Breast epithelium (tissue), 4 donors: ENCODE measurements around the gene ZNF341. TPM values are rescaled to one million over a fixed set of nuclear protein-coding genes. Genes with fewer than 3 reads are reported as not detected.

Experiments used
- DNase-seq, 2 donors: peaks; one replicate each; pipeline ENCODE4 v3.0.0-alpha.2; 2019; ENCODE audit warnings: low spot score in 2 of 2
- H3K27ac ChIP-seq, 2 donors: fragments of 200-600 bp; sonication (generic) in 1 of 2; one replicate each; pipeline ENCODE4 v1.5.1; 2016 to 2019; ENCODE audit warnings: mild to moderate bottlenecking in 1 of 2
- H3K27me3 ChIP-seq, 2 donors: fragments of 200-600 bp; sonication (generic) in 1 of 2; one replicate each; pipeline versions ENCODE4 v1.5.1 to v1.6.0; 2017 to 2019; ENCODE audit warnings: control low read depth in 1 of 2, mild to moderate bottlenecking in 1 of 2
- H3K36me3 ChIP-seq: fragments of 200-600 bp; one replicate; pipeline ENCODE4 v1.5.1; 2019
- H3K4me1 ChIP-seq, 2 donors: fragments of 200-600 bp; sonication (generic); one replicate each; pipeline ENCODE4 v1.5.1; 2016 to 2019; ENCODE audit warnings: control low read depth in 1 of 2
- H3K4me3 ChIP-seq, 3 donors: fragments of 200-600 bp; sonication (generic); 1 replicate in 2 of 3; 2 replicates in 1 of 3; pipeline ENCODE4 v1.5.1; 2016 to 2019; ENCODE audit warnings: mild to moderate bottlenecking in 3 of 3, moderate library complexity in 2 of 3
- H3K9me3 ChIP-seq, 2 donors: fragments of 200-600 bp; sonication (generic) in 1 of 2; one replicate each; pipeline ENCODE4 v1.5.1; 2016 to 2019; ENCODE audit warnings: control low read depth in 1 of 2
- POLR2A ChIP-seq: fragments of 450-650 bp; IDR thresholded peaks from one replicate; pipeline ENCODE4 v1.6.1; 2016; ENCODE audit warnings: antibody characterized with exemption, mild to moderate bottlenecking, moderate library complexity
- POLR2AphosphoS5 ChIP-seq, 3 donors: sonication (generic); formaldehyde crosslinking; IDR thresholded peaks; one replicate each; pipeline ENCODE4 v1.6.1; 2017; ENCODE audit warnings: antibody characterized with exemption in 3 of 3
- intact Hi-C: fragments of 100-400 bp; cut with DNase I; formaldehyde crosslinking; loops from one replicate; pipeline ENCODE4 v1.15.1; 2023; ENCODE audit warnings: low total_unique reads
- total RNA-seq, 3 donors: library from RNA; depleted of rRNA; stranded (reverse); fragments of >200 nt; gene quantifications; one replicate each; pipeline ENCODE4 v1.1.0, GENCODE V29; 2016
- TF ChIP-seq, protein P1 (sequence below), 3 donors: fragments of 450-650 bp; IDR thresholded peaks; one replicate each; pipeline ENCODE4 v1.5.1; 2016 to 2017; ENCODE audit warnings: antibody characterized with exemption in 3 of 3, mild to moderate bottlenecking in 3 of 3, moderate library complexity in 3 of 3

Gene ZNF341
- total RNA-seq, 3 donors from 2014 or later: 1.8 to 3.3 (median 2.5) TPM

DNA sequence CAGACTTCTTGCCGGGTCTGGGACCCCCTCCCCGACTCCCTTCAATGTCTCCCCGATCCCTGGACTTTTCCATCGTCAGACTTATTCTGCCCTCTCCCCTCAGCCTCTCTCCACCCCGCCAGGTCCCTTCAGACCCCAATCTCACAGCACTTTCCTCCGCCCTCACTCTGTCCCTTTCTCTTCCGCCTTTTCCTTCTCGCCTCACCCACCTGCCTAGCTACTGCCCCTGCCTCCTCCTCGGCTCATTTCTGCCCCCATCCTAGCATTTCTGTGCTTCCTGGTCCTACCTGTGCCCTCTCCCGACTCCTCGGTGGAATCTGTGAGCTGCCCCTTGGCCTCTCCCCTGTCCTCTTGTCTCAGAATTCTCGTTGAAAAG lies 80.0 kb downstream of the ZNF341 start:
- intact Hi-C loops: no loop called here
- no peaks in the 10 kb centered on the region for H3K27me3 ChIP-seq
- no peaks in the 10 kb centered on the region for H3K36me3 ChIP-seq
- no peak for TF ChIP-seq POLR2A
- TF ChIP-seq, protein P1, sequence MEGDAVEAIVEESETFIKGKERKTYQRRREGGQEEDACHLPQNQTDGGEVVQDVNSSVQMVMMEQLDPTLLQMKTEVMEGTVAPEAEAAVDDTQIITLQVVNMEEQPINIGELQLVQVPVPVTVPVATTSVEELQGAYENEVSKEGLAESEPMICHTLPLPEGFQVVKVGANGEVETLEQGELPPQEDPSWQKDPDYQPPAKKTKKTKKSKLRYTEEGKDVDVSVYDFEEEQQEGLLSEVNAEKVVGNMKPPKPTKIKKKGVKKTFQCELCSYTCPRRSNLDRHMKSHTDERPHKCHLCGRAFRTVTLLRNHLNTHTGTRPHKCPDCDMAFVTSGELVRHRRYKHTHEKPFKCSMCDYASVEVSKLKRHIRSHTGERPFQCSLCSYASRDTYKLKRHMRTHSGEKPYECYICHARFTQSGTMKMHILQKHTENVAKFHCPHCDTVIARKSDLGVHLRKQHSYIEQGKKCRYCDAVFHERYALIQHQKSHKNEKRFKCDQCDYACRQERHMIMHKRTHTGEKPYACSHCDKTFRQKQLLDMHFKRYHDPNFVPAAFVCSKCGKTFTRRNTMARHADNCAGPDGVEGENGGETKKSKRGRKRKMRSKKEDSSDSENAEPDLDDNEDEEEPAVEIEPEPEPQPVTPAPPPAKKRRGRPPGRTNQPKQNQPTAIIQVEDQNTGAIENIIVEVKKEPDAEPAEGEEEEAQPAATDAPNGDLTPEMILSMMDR (IDR thresholded peaks at IDR 0.05): no peak
- TF ChIP-seq POLR2AphosphoS5 (IDR thresholded peaks at IDR 0.05): no peak
- no peak for DNase-seq
- H3K4me3 ChIP-seq: peak overlapping the region; percentile 78 to 86 (median 80)
- no peaks in the 10 kb centered on the region for H3K9me3 ChIP-seq
- H3K4me1 ChIP-seq: peaks cover 4 to 13% of the 10 kb centered on the region in 2 donors
- H3K27ac ChIP-seq: peak overlapping the region; percentile 95 to 99

DNA sequence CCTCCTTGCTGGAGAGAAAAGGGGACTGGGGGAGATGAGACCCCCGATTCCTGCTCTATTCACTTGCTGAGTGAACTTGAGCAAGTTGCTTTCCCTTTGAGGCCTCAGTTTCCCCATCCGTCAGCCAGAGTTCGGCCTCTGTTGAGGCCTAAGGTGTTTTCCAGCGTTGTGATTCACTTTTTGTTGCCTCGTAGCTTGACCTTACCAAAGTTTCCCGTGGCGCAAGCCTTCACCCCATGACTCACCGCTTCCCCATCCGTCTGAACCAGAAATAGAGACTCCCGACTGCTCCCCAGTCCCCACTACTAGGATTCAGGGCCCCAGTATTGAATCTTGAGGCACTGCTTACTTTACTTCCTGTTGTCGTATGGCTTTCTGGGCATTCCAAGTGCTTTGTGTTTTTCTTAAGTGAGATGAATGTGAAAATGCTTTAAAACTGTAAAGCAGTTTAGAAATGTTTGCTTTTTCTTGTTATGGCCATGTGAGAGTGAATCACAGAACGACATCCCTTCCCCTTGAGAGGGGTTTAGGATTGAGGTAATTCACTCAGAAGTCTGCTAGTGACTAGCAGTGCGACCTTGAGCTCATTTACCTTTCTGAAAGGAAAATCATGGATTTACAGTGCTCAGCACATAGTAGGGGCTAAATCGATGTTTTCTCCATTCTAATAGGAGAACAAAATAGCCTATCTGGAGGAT lies 80.5 kb downstream of the ZNF341 start:
- intact Hi-C loops: no loop called here
- peak; percentile 59 to 64 for DNase-seq
- Histone ChIP-seq H3K9me3 (no peaks in the 10 kb centered on the region), H3K36me3 (no peaks in the 10 kb centered on the region), H3K4me1 (peaks cover 4 to 13% of the 10 kb centered on the region in 2 donors), H3K27me3 (no peaks in the 10 kb centered on the region), H3K4me3 (peak overlapping the region; percentile 78 to 86 (median 80)), H3K27ac (peak overlapping the region; percentile 95 to 99)
- TF ChIP-seq POLR2A (no peak), POLR2AphosphoS5 (IDR thresholded peaks at IDR 0.05) (peak in 2 of 3 donors; percentile 65 to 73)
- TF ChIP-seq, protein P1 (IDR thresholded peaks at IDR 0.05): peak in 1 of 3 donors; percentile 8

DNA sequence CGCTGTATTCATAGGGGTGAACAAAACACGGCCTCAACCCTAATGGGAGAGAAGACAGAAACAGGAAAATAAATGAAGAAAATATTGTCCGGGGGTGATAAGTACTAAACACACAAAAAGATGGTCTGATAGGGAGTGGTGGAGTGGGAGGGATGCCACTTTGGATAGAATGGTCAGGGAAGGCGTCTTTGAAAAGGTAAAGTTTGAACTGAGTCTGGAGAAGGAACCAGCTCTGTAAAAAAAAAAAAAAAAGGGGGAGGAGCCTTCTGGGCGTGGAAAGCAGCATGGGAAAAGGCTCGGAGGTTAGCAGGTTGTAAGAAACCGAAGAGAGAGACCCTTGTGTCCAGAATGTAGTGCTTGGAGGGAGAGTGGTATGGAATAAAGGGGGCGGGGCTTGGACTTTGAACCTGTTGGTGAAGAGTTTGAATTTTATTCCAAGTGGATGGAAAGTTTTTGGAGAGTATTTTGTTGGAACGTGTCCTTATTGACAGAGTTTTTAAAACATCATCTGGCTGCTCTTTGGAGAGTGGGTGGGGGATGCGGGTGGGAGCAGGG lies 81.2 kb downstream of the ZNF341 start:
- TF ChIP-seq, protein P1 (IDR thresholded peaks at IDR 0.05): no peak
- TF ChIP-seq POLR2A: no peak
- TF ChIP-seq POLR2AphosphoS5 (IDR thresholded peaks at IDR 0.05): no peak

DNA sequence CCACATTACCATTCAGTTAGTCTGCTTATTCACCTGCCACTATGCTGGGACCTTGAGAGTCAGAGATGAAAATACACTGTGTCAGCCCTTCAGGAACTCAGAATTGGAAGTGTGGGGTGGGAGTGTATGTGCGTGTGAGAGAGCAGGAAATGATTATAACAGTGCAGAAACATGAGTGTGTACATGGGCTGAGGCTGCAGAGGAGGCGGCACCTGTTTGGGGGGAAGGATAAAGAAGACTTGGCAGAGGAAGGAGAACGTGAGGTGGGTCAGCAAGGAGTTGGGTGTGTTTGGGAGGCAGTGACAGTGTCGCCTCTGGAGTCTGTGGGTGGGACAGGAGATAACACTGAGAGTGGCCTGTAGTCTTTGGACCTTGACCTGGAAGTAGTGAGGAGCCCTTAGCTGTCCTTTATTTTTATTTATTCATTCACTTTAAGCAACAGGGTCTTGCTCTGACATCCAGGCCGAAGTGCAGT lies 82.5 kb downstream of the ZNF341 start:
- Histone ChIP-seq H3K9me3 (no peaks in the 10 kb centered on the region), H3K36me3 (no peaks in the 10 kb centered on the region), H3K27me3 (no peaks in the 10 kb centered on the region), H3K4me1 (peaks cover 4 to 13% of the 10 kb centered on the region in 2 donors), H3K4me3 (peak overlapping the region in 1 of 3 donors; percentile 80), H3K27ac (peak overlapping the region in 1 of 2 donors; percentile 2)
- TF ChIP-seq POLR2AphosphoS5 (IDR thresholded peaks at IDR 0.05) (no peak), POLR2A (no peak)
- TF ChIP-seq, protein P1 (IDR thresholded peaks at IDR 0.05): no peak
- intact Hi-C loops: no loop called here
- no peak for DNase-seq

More for the DNA sequence above, 81.2 kb downstream of the ZNF341 start:
- intact Hi-C loops: no loop called here
- Histone ChIP-seq H3K4me3 (peak overlapping the region; percentile 78 to 86 (median 80)), H3K9me3 (no peaks in the 10 kb centered on the region), H3K4me1 (peaks cover 4 to 13% of the 10 kb centered on the region in 2 donors), H3K27me3 (no peaks in the 10 kb centered on the region), H3K36me3 (no peaks in the 10 kb centered on the region), H3K27ac (peak overlapping the region; percentile 95 to 99)
- no peak for DNase-seq

DNA sequence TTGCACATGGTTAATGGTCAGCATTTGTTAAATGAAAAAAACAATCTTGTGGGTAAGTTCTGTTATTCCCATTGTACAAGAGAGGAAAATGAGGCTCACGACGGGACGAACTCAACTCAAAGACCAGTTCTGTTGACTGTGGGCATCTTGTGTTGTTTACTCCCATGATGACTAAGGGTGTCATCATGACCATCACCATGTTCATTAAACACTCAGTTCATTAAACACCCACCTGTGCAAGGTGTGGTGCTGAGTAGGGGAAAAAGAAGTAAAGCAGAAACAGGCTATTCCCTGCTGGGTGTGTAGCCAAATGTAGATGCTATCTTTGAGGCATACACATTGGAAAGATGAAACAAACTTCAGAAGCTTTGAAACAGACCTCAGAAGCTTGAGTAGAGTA lies 83.9 kb downstream of the ZNF341 start:
- Histone ChIP-seq H3K27me3 (no peaks in the 10 kb centered on the region), H3K4me1 (peaks cover 4 to 13% of the 10 kb centered on the region in 2 donors), H3K9me3 (no peaks in the 10 kb centered on the region), H3K27ac (no peak overlapping the region), H3K36me3 (no peaks in the 10 kb centered on the region), H3K4me3 (no peak overlapping the region)
- DNase-seq: no peak
- TF ChIP-seq POLR2A: no peak
- intact Hi-C loops: no loop called here
